Upper lobe of left lung (tissue), 6 donors: ENCODE results near the gene TRIM40. TPM values are rescaled to one million over a fixed set of nuclear protein-coding genes. Genes with fewer than 3 reads are reported as not detected.

Experiments
- ATAC-seq, 2 donors: fragments of 200-7000 bp; cut with Tn5 transposase; one replicate each; pipeline ENCODE4 v1.9.1; 2022; ENCODE audit warnings: mild to moderate bottlenecking in 2 of 2, moderate library complexity in 2 of 2; ENCODE audit not compliant: low FRiP score in 2 of 2
- DNase-seq, 2 donors: peaks; one replicate each; pipeline ENCODE4 v3.0.0-alpha.2; 2019 to 2020
- H3K27ac ChIP-seq, 4 donors: fragments of 200-600 bp; sonication (generic); one replicate each; pipeline ENCODE4 v1.5.1; 2016 to 2019
- H3K27me3 ChIP-seq, 4 donors: fragments of 200-600 bp; sonication (generic); one replicate each; pipeline ENCODE4 v1.5.1; 2017 to 2019
- H3K36me3 ChIP-seq, 4 donors: fragments of 200-600 bp; sonication (generic); one replicate each; pipeline ENCODE4 v1.5.1; 2016 to 2019
- H3K4me1 ChIP-seq, 4 donors: fragments of 200-600 bp; sonication (generic); one replicate each; pipeline ENCODE4 v1.5.1; 2018 to 2019
- H3K4me3 ChIP-seq, 4 donors: fragments of 200-600 bp; sonication (generic); one replicate each; pipeline ENCODE4 v1.5.1; 2017 to 2019; ENCODE audit warnings: mild to moderate bottlenecking in 2 of 4, moderate library complexity in 1 of 4
- H3K9me3 ChIP-seq, 4 donors: fragments of 200-600 bp; sonication (generic); one replicate each; pipeline ENCODE4 v1.5.1; 2018 to 2019
- CTCF ChIP-seq, 6 experiments: fragments of 450-650 bp in 4 of 6; fragments of 200-600 bp in 2 of 6; sonication (generic) in 2 of 6; IDR thresholded peaks; one replicate each; pipeline ENCODE4 v1.5.1; 2016 to 2019; ENCODE audit warnings: antibody characterized with exemption in 6 of 6
- EP300 ChIP-seq, 4 donors: sonication (generic); formaldehyde crosslinking; IDR thresholded peaks; one replicate each; pipeline ENCODE4 v1.5.1; 2017; ENCODE audit warnings: antibody characterized with exemption in 4 of 4, control low read depth in 2 of 4
- POLR2A ChIP-seq, 4 donors: fragments of 450-650 bp; IDR thresholded peaks; one replicate each; pipeline ENCODE4 v1.5.1; 2016 to 2017; ENCODE audit warnings: antibody characterized with exemption in 4 of 4, mild to moderate bottlenecking in 2 of 4
- POLR2AphosphoS5 ChIP-seq, 2 donors: sonication (generic); formaldehyde crosslinking; IDR thresholded peaks; one replicate each; pipeline ENCODE4 v1.5.1; 2017; ENCODE audit warnings: antibody characterized with exemption in 2 of 2
- WGBS, 2 donors: methylation state at CpG; one replicate each; pipeline ENCODE4 v1.1.5; 2017 to 2018; 5-methylcytosine and 5-hydroxymethylcytosine counted together
- total RNA-seq, 6 donors: library from RNA; depleted of rRNA in 4 of 6; stranded (reverse); fragments of >200 nt in 4 of 6; gene quantifications; one replicate each; pipeline versions ENCODE4 v1.1.0 to v1.2.1, GENCODE V29; 2016 to 2021
- donor health status: DM: no; HTN: no; CAD: no; lungs with moderate emphysema.
- donor health status: DM: no; HTN: yes; CAD: no; lungs with severe emphysema.

Gene TRIM40
- total RNA-seq, 6 donors from 2014 or later: not detected

GRCh38 chr6:30169658-30170614, 34.0 kb downstream of the TRIM40 start:
- no peaks in the 10 kb centered on the region for H3K9me3 ChIP-seq
- H3K4me3 ChIP-seq: no peak overlapping the region
- DNase-seq (no peak), ATAC-seq (peak in 1 of 2 donors; percentile 89)
- peaks cover 0 to 25% (median 10%) of the 10 kb centered on the region in 4 donors for H3K27me3 ChIP-seq
- peaks cover 0 to 12% (median 10%) of the 10 kb centered on the region in 4 donors for H3K4me1 ChIP-seq
- TF ChIP-seq EP300 (IDR thresholded peaks at IDR 0.05): no peak
- peak; percentile 54 to 84 (median 72) for TF ChIP-seq CTCF (IDR thresholded peaks at IDR 0.05)
- no peak overlapping the region for H3K27ac ChIP-seq
- no peaks in the 10 kb centered on the region for H3K36me3 ChIP-seq
- WGBS, 2 donors: 26 to 27% methylated on average over 7 of the region's 7 CpGs

GRCh38 chr6:30171677-30172471, 35.9 kb downstream of the TRIM40 start:
- no peaks in the 10 kb centered on the region for H3K9me3 ChIP-seq
- peak; percentile 55 to 84 for DNase-seq
- TF ChIP-seq POLR2AphosphoS5 (IDR thresholded peaks at IDR 0.05) (no peak), CTCF (IDR thresholded peaks at IDR 0.05) (no peak), POLR2A (IDR thresholded peaks at IDR 0.05) (no peak), EP300 (IDR thresholded peaks at IDR 0.05) (no peak)
- 0 to 9% methylated on average over 10 to 58 of the region's 62 CpGs for WGBS, 2 donors
- peaks cover 0 to 25% (median 10%) of the 10 kb centered on the region in 4 donors for H3K27me3 ChIP-seq
- no peak overlapping the region for H3K27ac ChIP-seq
- no peaks in the 10 kb centered on the region for H3K36me3 ChIP-seq
- peak; percentile 53 to 57 for ATAC-seq
- H3K4me3 ChIP-seq: peak overlapping the region in 1 of 4 donors; percentile 18
- peaks cover 0 to 12% (median 10%) of the 10 kb centered on the region in 4 donors for H3K4me1 ChIP-seq

GRCh38 chr6:30172681-30173080, 36.7 kb downstream of the TRIM40 start:
- WGBS, 2 donors: 89 to 95% methylated on average over 4 of the region's 4 CpGs
- H3K27ac ChIP-seq: no peak overlapping the region
- peaks cover 0 to 12% (median 10%) of the 10 kb centered on the region in 4 donors for H3K4me1 ChIP-seq
- H3K4me3 ChIP-seq: no peak overlapping the region
- no peaks in the 10 kb centered on the region for H3K36me3 ChIP-seq
- ATAC-seq: no peak
- DNase-seq: no peak
- H3K27me3 ChIP-seq: peaks cover 0 to 25% (median 10%) of the 10 kb centered on the region in 4 donors
- no peaks in the 10 kb centered on the region for H3K9me3 ChIP-seq
- TF ChIP-seq POLR2AphosphoS5 (IDR thresholded peaks at IDR 0.05) (no peak), CTCF (IDR thresholded peaks at IDR 0.05) (no peak), POLR2A (IDR thresholded peaks at IDR 0.05) (no peak), EP300 (IDR thresholded peaks at IDR 0.05) (no peak)

GRCh38 chr6:30175765-30176164, 39.8 kb downstream of the TRIM40 start:
- Histone ChIP-seq H3K36me3 (no peaks in the 10 kb centered on the region), H3K9me3 (peaks cover 0 to 7% (median 3%) of the 10 kb centered on the region in 4 donors), H3K27ac (no peak overlapping the region), H3K4me1 (peaks cover 0 to 12% (median 7%) of the 10 kb centered on the region in 4 donors), H3K27me3 (peaks cover 0 to 19% (median 10%) of the 10 kb centered on the region in 4 donors), H3K4me3 (no peak overlapping the region)
- TF ChIP-seq CTCF (IDR thresholded peaks at IDR 0.05) (no peak), EP300 (IDR thresholded peaks at IDR 0.05) (no peak), POLR2AphosphoS5 (IDR thresholded peaks at IDR 0.05) (no peak)
- ATAC-seq: no peak
- 76 to 79% methylated on average over 2 of the region's 2 CpGs for WGBS, 2 donors
- DNase-seq: no peak
